HCT116 (cell line): Measurements from ENCODE around the gene ALG6. TPM values are rescaled to one million over a fixed set of nuclear protein-coding genes. Genes with fewer than 3 reads are reported as not detected.

ENCODE experiments used
- ATAC-seq: fragments of 200-7000 bp; cut with Tn5 transposase; 2 replicates; pipeline ENCODE4 v1.9.1; 2020; ENCODE audit warnings: mild to moderate bottlenecking, moderate library complexity
- BruUV-seq: library from RNA; stranded (reverse); fragments of 400-500 nt; replicated peaks from 2 replicates; lab custom pipeline; 2021; lab: Mats Ljungman, UMichigan
- CTCF ChIA-PET: fragments of 300-600 bp; sonication (Branson Sonifier 250); formaldehyde crosslinking; loops from one replicate; lab custom pipeline; 2021; ENCODE audit warnings: antibody characterized with exemption; lab: Charles Lee
- POLR2A ChIA-PET: fragments of 300-600, 350-600 bp; sonication (Branson Sonifier 250); formaldehyde crosslinking; loops from one replicate; lab custom pipeline; 2021; ENCODE audit warnings: antibody characterized with exemption; lab: Charles Lee
- RAD21 ChIA-PET, 2 experiments: fragments of 300-600 bp; sonication (Branson Sonifier 250); formaldehyde crosslinking; loops; one replicate each; lab custom pipeline; 2023; ENCODE audit warnings: low total read pairs in 2 of 2; ENCODE audit not compliant: uncharacterized antibody in 2 of 2, unreplicated experiment in 2 of 2, low non-redundant PET in 1 of 2; lab: Charles Lee
- DNase-seq: peaks from one replicate; pipeline ENCODE4 v3.0.0-alpha.2; 2010; ENCODE audit warnings: low read depth, low spot score
- H2AFZ ChIP-seq: fragments of 200-600 bp; shearing (Covaris generic), sonication (generic); 2 replicates; pipeline ENCODE4 v1.6.1; 2017; ENCODE audit warnings: low read depth, mixed run types, mixed read lengths, antibody characterized with exemption, low read length; ENCODE audit not compliant: poor library complexity, severe bottlenecking
- H3K27ac ChIP-seq: 2 replicates; pipeline ENCODE4 v1.5.1; 2012; ENCODE audit warnings: low read depth, low read length
- H3K27me3 ChIP-seq: fragments of 200-600 bp; sonication (generic); 2 replicates; pipeline ENCODE4 v1.6.1; 2016; ENCODE audit warnings: mixed run types, low read length, mixed read lengths; ENCODE audit not compliant: insufficient read depth
- H3K36me3 ChIP-seq, 2 experiments: fragments of 200-500 bp in 1 of 2; fragments of 200-600 bp in 1 of 2; sonication (Bioruptor generic) in 1 of 2; sonication (generic) in 1 of 2; 2 replicates each; pipeline versions ENCODE4 v1.5.1 to v1.6.1; 2014 to 2016; ENCODE audit warnings: low read length in 2 of 2, inconsistent platforms in 1 of 2, mixed read lengths in 1 of 2, mixed run types in 1 of 2; ENCODE audit not compliant: insufficient read depth in 2 of 2, control insufficient read depth in 1 of 2
- H3K4me1 ChIP-seq, 2 experiments: fragments of 200-600 bp in 1 of 2; sonication (generic) in 1 of 2; 2 replicates each; pipeline versions ENCODE4 v1.5.1 to v1.6.1; 2012 to 2017; ENCODE audit warnings: low read length in 2 of 2, inconsistent platforms in 1 of 2, mild to moderate bottlenecking in 1 of 2, mixed read lengths in 1 of 2, mixed run types in 1 of 2, moderate library complexity in 1 of 2; ENCODE audit not compliant: insufficient read depth in 2 of 2, control insufficient read depth in 1 of 2
- H3K4me2 ChIP-seq: fragments of 200-600 bp; sonication (generic); 2 replicates; pipeline ENCODE4 v1.6.1; 2017; ENCODE audit warnings: mixed run types, low read length, mixed read lengths
- H3K4me3 ChIP-seq, 2 experiments: fragments of 200-600 bp in 1 of 2; sonication (generic) in 1 of 2; replicated peaks in 1 of 2; 2 replicates each; pipeline ENCODE4 v1.5.1; 2011 to 2016; ENCODE audit warnings: low read length in 2 of 2, control low read depth in 1 of 2, low read depth in 1 of 2, mild to moderate bottlenecking in 1 of 2, mixed read lengths in 1 of 2, mixed run types in 1 of 2
- H3K79me2 ChIP-seq: fragments of 200-600 bp; sonication (generic); 2 replicates; pipeline ENCODE4 v1.6.1; 2017; ENCODE audit warnings: mild to moderate bottlenecking, mixed run types, low read length, moderate library complexity, mixed read lengths; ENCODE audit not compliant: insufficient read depth
- H3K9ac ChIP-seq: fragments of 200-600 bp; sonication (generic); 2 replicates; pipeline ENCODE4 v1.6.1; 2016; ENCODE audit warnings: low read length, mixed read lengths
- H3K9me2 ChIP-seq: fragments of 200-600 bp; sonication (generic), shearing (Covaris generic); 2 replicates; pipeline ENCODE4 v1.6.1; 2017; ENCODE audit warnings: mixed run types, mild to moderate bottlenecking, moderate library complexity; ENCODE audit not compliant: insufficient read depth
- H3K9me3 ChIP-seq, 2 experiments: fragments of 200-500 bp in 1 of 2; fragments of 200-600 bp in 1 of 2; sonication (Bioruptor generic) in 1 of 2; sonication (generic) in 1 of 2; 2 replicates each; pipeline ENCODE4 v1.6.1; 2014 to 2017; ENCODE audit warnings: low read length in 2 of 2, mixed read lengths in 2 of 2, inconsistent platforms in 1 of 2, low read depth in 1 of 2, mild to moderate bottlenecking in 1 of 2, mixed run types in 1 of 2, moderate library complexity in 1 of 2; ENCODE audit not compliant: control insufficient read depth in 1 of 2, insufficient read depth in 1 of 2
- H4K20me1 ChIP-seq: fragments of 200-600 bp; sonication (generic), shearing (Covaris generic); 2 replicates; pipeline ENCODE4 v1.6.1; 2017; ENCODE audit warnings: mixed run types, mild to moderate bottlenecking, moderate library complexity; ENCODE audit not compliant: insufficient read depth
- CBX3 ChIP-seq: IDR thresholded peaks from 2 replicates; pipeline ENCODE4 v1.6.1; 2012; ENCODE audit warnings: low read depth
- ELF1 ChIP-seq: IDR thresholded peaks from 2 replicates; pipeline ENCODE4 v1.6.1; 2012; ENCODE audit warnings: low read depth, borderline replicate concordance
- EZH2 ChIP-seq: fragments of 200-600 bp; sonication (generic); IDR thresholded peaks from 2 replicates; pipeline ENCODE4 v1.6.1; 2017; ENCODE audit warnings: antibody characterized with exemption, mixed run types
- FOSL1 ChIP-seq: IDR thresholded peaks from 2 replicates; pipeline ENCODE4 v1.6.1; 2012; ENCODE audit warnings: low read depth
- JUND ChIP-seq: IDR thresholded peaks from 2 replicates; pipeline ENCODE4 v1.6.1; 2012
- POLR2A ChIP-seq: IDR thresholded peaks from 2 replicates; pipeline ENCODE4 v1.7.0; 2011; ENCODE audit warnings: borderline replicate concordance; ENCODE audit not compliant: insufficient read depth, insufficient read length; ENCODE audit errors: extremely low read depth
- RAD21 ChIP-seq: IDR thresholded peaks from 2 replicates; pipeline ENCODE4 v1.6.1; 2012; ENCODE audit warnings: low read depth, mild to moderate bottlenecking
- SP1 ChIP-seq: IDR thresholded peaks from 2 replicates; pipeline ENCODE4 v1.6.1; 2012; ENCODE audit warnings: low read depth
- TCF7L2 ChIP-seq: IDR thresholded peaks from 2 replicates; pipeline ENCODE4 v1.7.0; 2011; ENCODE audit warnings: borderline replicate concordance, inconsistent platforms; ENCODE audit not compliant: insufficient read depth, insufficient read length; ENCODE audit errors: extremely low read depth
- ZFX ChIP-seq: fragments of 450-650 bp; IDR thresholded peaks from 2 replicates; pipeline ENCODE4 v1.6.1; 2017
- intact Hi-C: fragments of 100-400 bp; cut with micrococcal nuclease; formaldehyde crosslinking; loops from 2 replicates; pipeline ENCODE4 v1.10.0; 2022
- total RNA-seq: library from RNA; stranded (reverse); gene quantifications from one replicate; pipeline ENCODE4 v1.2.1, GENCODE V29; 2021; ENCODE audit not compliant: unreplicated experiment
- TF ChIP-seq, protein P1 (sequence below): IDR thresholded peaks from 2 replicates; pipeline ENCODE4 v1.6.1; 2012; ENCODE audit warnings: low read depth

ALG6 gene
- total RNA-seq, 1 experiment from 2014 or later: 14.7 TPM

- no TSS peak for BruUV-seq
- no peak for ATAC-seq
- H3K4me1 ChIP-seq: no peaks in the 10 kb centered on the region
- no peak overlapping the region for H3K27ac ChIP-seq
- H3K36me3 ChIP-seq: no peaks in the 10 kb centered on the region; a peak in 1 of 4 replicates
- H3K9me3 ChIP-seq: no peaks in the 10 kb centered on the region; a peak in 1 of 4 replicates
- POLR2A ChIA-PET: no interaction called here
- H3K9me2 ChIP-seq: no peaks in the 10 kb centered on the region
- no peak overlapping the region for H3K4me3 ChIP-seq
- H3K9ac ChIP-seq: no peak overlapping the region
- RAD21 ChIA-PET: no interaction called here
- H2AFZ ChIP-seq: no peak overlapping the region
- CTCF ChIA-PET: no interaction called here
- no peak for DNase-seq
- no peak for TF ChIP-seq JUND
- TF ChIP-seq EZH2: no peak
- no peak for TF ChIP-seq FOSL1
- TF ChIP-seq RAD21: no peak
- no peak for TF ChIP-seq SP1
- TF ChIP-seq, protein P1, sequence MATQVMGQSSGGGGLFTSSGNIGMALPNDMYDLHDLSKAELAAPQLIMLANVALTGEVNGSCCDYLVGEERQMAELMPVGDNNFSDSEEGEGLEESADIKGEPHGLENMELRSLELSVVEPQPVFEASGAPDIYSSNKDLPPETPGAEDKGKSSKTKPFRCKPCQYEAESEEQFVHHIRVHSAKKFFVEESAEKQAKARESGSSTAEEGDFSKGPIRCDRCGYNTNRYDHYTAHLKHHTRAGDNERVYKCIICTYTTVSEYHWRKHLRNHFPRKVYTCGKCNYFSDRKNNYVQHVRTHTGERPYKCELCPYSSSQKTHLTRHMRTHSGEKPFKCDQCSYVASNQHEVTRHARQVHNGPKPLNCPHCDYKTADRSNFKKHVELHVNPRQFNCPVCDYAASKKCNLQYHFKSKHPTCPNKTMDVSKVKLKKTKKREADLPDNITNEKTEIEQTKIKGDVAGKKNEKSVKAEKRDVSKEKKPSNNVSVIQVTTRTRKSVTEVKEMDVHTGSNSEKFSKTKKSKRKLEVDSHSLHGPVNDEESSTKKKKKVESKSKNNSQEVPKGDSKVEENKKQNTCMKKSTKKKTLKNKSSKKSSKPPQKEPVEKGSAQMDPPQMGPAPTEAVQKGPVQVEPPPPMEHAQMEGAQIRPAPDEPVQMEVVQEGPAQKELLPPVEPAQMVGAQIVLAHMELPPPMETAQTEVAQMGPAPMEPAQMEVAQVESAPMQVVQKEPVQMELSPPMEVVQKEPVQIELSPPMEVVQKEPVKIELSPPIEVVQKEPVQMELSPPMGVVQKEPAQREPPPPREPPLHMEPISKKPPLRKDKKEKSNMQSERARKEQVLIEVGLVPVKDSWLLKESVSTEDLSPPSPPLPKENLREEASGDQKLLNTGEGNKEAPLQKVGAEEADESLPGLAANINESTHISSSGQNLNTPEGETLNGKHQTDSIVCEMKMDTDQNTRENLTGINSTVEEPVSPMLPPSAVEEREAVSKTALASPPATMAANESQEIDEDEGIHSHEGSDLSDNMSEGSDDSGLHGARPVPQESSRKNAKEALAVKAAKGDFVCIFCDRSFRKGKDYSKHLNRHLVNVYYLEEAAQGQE: no peak
- TF ChIP-seq CBX3: no peak
- no peak for TF ChIP-seq TCF7L2
- TF ChIP-seq POLR2A: no peak
- TF ChIP-seq ELF1: no peak
- TF ChIP-seq ZFX: no peak
- no peaks in the 10 kb centered on the region; the same call in 1 of the 2 replicates for H3K79me2 ChIP-seq
- intact Hi-C loops: no loop called here
- H4K20me1 ChIP-seq: no peaks in the 10 kb centered on the region
- H3K27me3 ChIP-seq: no peaks in the 10 kb centered on the region
- H3K4me2 ChIP-seq: no peak overlapping the region
Measured at GRCh38 chr1:63463248-63463647, 95.8 kb downstream of the ALG6 start.
